ENCODE data around the gene SLC6A20. TPM values are rescaled to one million over a fixed set of nuclear protein-coding genes. Genes with fewer than 3 reads are reported as not detected.

SLC6A20 gene
- total RNA-seq, 1 experiment from 2014 or later: not detected

- peaks cover 55% of the 10 kb centered on the region for H3K27me3 Mint-ChIP-seq (ENCODE audit: insufficient read depth, unreplicated experiment)
- TF ChIP-seq, protein P1, sequence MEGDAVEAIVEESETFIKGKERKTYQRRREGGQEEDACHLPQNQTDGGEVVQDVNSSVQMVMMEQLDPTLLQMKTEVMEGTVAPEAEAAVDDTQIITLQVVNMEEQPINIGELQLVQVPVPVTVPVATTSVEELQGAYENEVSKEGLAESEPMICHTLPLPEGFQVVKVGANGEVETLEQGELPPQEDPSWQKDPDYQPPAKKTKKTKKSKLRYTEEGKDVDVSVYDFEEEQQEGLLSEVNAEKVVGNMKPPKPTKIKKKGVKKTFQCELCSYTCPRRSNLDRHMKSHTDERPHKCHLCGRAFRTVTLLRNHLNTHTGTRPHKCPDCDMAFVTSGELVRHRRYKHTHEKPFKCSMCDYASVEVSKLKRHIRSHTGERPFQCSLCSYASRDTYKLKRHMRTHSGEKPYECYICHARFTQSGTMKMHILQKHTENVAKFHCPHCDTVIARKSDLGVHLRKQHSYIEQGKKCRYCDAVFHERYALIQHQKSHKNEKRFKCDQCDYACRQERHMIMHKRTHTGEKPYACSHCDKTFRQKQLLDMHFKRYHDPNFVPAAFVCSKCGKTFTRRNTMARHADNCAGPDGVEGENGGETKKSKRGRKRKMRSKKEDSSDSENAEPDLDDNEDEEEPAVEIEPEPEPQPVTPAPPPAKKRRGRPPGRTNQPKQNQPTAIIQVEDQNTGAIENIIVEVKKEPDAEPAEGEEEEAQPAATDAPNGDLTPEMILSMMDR (IDR thresholded peaks at IDR 0.05; ENCODE audit: unreplicated experiment): no peak
- no TSS peak for BruUV-seq (replicated peaks)
- H3K27ac Mint-ChIP-seq (ENCODE audit: low read depth, unreplicated experiment): no peak overlapping the region
- H3K36me3 Mint-ChIP-seq (ENCODE audit: insufficient read depth, unreplicated experiment): no peaks in the 10 kb centered on the region
- peaks cover 17% of the 10 kb centered on the region for H3K9me3 Mint-ChIP-seq (ENCODE audit: unreplicated experiment)
- H3K4me3 Mint-ChIP-seq (ENCODE audit: unreplicated experiment): no peak overlapping the region
- no peaks in the 10 kb centered on the region for H3K4me1 Mint-ChIP-seq (ENCODE audit: insufficient read depth, unreplicated experiment)
- intact Hi-C loops (cut with micrococcal nuclease): no loop called here
- POLR2A ChIA-PET: interaction anchor here (0.6 kb wide), 1 partner anchor 25 kb away, joined by 3 read pairs; no protein-coding TSS in a partner anchor
- CTCF ChIA-PET: interaction anchor here (0.8 kb wide), 1 partner anchor 41 kb away, joined by 3 read pairs; no protein-coding TSS in a partner anchor
- no peak for DNase-seq (ENCODE audit: unreplicated experiment)
Measured at GRCh38 chr3:45790596-45790995, 5.7 kb downstream of the SLC6A20 start.

DNA sequence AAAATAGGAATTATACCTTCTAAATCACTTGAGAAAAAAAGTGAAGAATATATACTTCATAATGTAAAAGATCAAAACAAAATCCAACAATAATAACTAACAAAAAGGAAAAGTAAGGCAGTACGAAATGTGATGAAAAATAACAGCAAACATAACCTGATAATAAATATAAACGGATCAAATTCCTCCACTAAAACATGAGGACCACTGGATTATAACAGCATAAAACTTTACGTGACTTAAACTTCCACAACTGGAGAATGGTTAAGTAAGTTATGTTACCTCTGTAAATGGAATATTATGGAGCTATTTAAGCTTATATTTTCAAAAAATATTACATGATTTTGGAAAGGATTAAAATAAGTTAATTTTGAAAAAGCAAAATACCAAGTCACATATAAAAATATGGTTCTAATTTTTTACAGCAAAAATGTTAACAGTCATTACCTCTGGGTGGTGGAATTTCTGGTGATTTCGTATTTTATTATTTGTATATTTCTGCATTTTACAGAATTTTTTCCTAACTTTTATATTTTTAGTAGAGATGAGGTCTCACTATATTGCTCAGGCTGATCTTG is 7.0 kb downstream of the SLC6A20 start:
- no peaks in the 10 kb centered on the region for H3K4me1 Mint-ChIP-seq (ENCODE audit: insufficient read depth, unreplicated experiment)
- ChIA-PET CTCF (no interaction called here), POLR2A (interaction anchor here (0.6 kb wide), 1 partner anchor 782 kb away, joined by 4 read pairs; no protein-coding TSS in a partner anchor)
- no peaks in the 10 kb centered on the region for H3K36me3 Mint-ChIP-seq (ENCODE audit: insufficient read depth, unreplicated experiment)
- H3K27me3 Mint-ChIP-seq (ENCODE audit: insufficient read depth, unreplicated experiment): peaks cover 49% of the 10 kb centered on the region
- intact Hi-C loops (cut with micrococcal nuclease): no loop called here
- peaks cover 17% of the 10 kb centered on the region for H3K9me3 Mint-ChIP-seq (ENCODE audit: unreplicated experiment)
- no TSS peak for BruUV-seq (replicated peaks)
- H3K27ac Mint-ChIP-seq (ENCODE audit: low read depth, unreplicated experiment): no peak overlapping the region
- TF ChIP-seq, protein P1 (IDR thresholded peaks at IDR 0.05; ENCODE audit: unreplicated experiment): no peak
- no peak overlapping the region for H3K4me3 Mint-ChIP-seq (ENCODE audit: unreplicated experiment)
- DNase-seq (ENCODE audit: unreplicated experiment): no peak

- ChIA-PET POLR2A (no interaction called here), CTCF (interaction anchor here (0.6 kb wide), 1 partner anchor 24 kb away, joined by 5 read pairs; no protein-coding TSS in a partner anchor)
- H3K36me3 Mint-ChIP-seq (ENCODE audit: insufficient read depth, unreplicated experiment): no peaks in the 10 kb centered on the region
- BruUV-seq (replicated peaks): no TSS peak
- no peak for DNase-seq (ENCODE audit: unreplicated experiment)
- peaks cover 40% of the 10 kb centered on the region for H3K27me3 Mint-ChIP-seq (ENCODE audit: insufficient read depth, unreplicated experiment)
- intact Hi-C loops (cut with micrococcal nuclease): no loop called here
- TF ChIP-seq, protein P1 (IDR thresholded peaks at IDR 0.05; ENCODE audit: unreplicated experiment): no peak
- H3K4me3 Mint-ChIP-seq (ENCODE audit: unreplicated experiment): no peak overlapping the region
- H3K27ac Mint-ChIP-seq (ENCODE audit: low read depth, unreplicated experiment): no peak overlapping the region
- H3K4me1 Mint-ChIP-seq (ENCODE audit: insufficient read depth, unreplicated experiment): no peaks in the 10 kb centered on the region
- peaks cover 17% of the 10 kb centered on the region for H3K9me3 Mint-ChIP-seq (ENCODE audit: unreplicated experiment)
Measured at GRCh38 chr3:45787551-45787950, 8.8 kb downstream of the SLC6A20 start.

DNA sequence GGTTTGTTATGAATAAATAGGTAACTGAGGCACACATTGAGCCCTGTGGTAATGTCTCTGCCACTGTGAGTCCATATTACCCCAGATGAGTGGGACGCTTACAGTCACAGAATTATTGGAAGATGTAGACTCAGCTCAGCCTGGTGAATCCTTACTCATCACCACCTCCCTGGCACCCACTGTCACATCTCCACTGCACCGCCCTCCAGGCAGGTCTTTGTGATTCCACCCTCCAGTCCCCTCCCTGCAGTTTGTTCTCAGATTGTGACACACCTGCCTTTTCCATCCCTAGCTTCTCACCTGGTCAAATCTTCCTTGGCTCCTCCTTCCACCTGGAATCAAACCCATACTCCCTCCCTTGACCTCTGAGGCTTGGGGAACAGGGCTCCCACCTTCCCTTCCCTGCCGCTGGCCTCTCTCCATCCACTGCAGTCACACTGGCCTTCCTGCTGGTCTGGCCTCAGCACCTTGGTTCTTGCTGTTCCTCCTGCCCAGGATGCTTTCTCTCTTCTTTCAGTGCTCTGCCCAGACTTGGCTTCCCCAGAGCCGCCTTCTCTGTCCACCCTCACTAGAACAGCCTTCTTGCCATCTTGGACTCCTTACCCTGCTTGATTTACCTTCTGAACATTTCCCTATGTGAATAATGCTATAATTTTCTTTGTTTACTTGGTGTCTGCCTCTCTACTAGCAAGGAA is 9.4 kb downstream of the SLC6A20 start:
- POLR2A ChIA-PET: no interaction called here
- TF ChIP-seq, protein P1 (IDR thresholded peaks at IDR 0.05; ENCODE audit: unreplicated experiment): no peak
- Mint-ChIP-seq H3K9me3 (ENCODE audit: unreplicated experiment) (peaks cover 17% of the 10 kb centered on the region), H3K27me3 (ENCODE audit: insufficient read depth, unreplicated experiment) (peaks cover 40% of the 10 kb centered on the region), H3K27ac (ENCODE audit: low read depth, unreplicated experiment) (no peak overlapping the region), H3K4me3 (ENCODE audit: unreplicated experiment) (no peak overlapping the region), H3K4me1 (ENCODE audit: insufficient read depth, unreplicated experiment) (no peaks in the 10 kb centered on the region), H3K36me3 (ENCODE audit: insufficient read depth, unreplicated experiment) (no peaks in the 10 kb centered on the region)
- intact Hi-C loops (cut with micrococcal nuclease): no loop called here
- CTCF ChIA-PET: interaction anchor here (0.6 kb wide), 1 partner anchor 25 kb away, joined by 5 read pairs; no protein-coding TSS in a partner anchor
- no TSS peak for BruUV-seq (replicated peaks)
- DNase-seq (ENCODE audit: unreplicated experiment): no peak

Data from MCF 10A (cell line).